ENCODE results near the gene MELTF. TPM values are rescaled to one million over a fixed set of nuclear protein-coding genes. Genes with fewer than 3 reads are reported as not detected.

MELTF gene
- total RNA-seq: 4.6 and 29.0 TPM in 2 replicates

DNA sequence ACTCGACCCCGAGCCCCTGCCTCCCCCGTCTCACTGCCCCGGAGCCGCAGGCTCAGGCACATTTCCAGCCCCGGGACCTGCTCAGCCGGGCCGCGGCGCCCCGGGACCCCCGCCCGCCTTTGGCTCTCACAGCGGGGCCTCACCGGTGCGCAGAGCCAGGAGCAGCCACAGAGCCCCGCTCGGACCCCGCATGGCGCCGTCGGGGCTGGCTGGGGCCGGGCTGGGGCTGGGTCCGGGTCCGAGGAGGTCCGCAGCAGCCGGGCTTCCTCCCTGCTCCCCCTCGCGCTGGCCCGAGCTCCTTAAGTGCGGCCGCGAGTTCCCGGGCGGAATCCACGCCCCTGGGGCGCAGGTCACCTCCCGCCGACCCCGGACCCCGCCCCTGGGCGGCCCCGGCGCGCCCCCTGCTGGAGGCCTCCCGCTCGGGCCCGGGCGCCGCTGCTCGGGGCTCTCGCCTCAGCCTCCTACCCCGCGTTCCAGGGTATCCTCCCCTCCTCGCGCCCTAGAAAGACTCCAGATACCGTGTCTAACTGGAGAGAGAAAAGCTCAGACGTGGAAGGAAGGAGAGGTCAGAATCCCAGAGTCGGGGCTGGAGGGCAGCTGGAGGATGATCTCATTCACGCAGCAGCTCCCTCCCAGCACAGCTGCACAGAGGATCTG is at the start of gene MELTF:
MELTF (minus strand) TSS at position 307 of the 657 bp plus-strand sequence; CDS start at position 192, 115 bp downstream.

GRCh38 chr3:196968233-196969133 is 61.1 kb downstream of the MELTF start, which contains the start of gene PIGZ:
PIGZ (minus strand) TSS chr3:196968833; CDS start chr3:196952031, 16,802 bp downstream.

Other genes starting within 250 kb of the MELTF start
- gene SENP5, start 161.9 kb downstream of the MELTF start, total RNA-seq: 38.5 and 46.2 TPM in 2 replicates
- gene NCBP2, start 87.3 kb downstream of the MELTF start, total RNA-seq: 59.9 and 68.2 TPM in 2 replicates
- 2.1 and 2.6 TPM in 2 replicates for gene PIGZ, start 61.0 kb downstream of the MELTF start, total RNA-seq